ENCODE measurements around the gene TIMD4. TPM values are rescaled to one million over a fixed set of nuclear protein-coding genes. Genes with fewer than 3 reads are reported as not detected.

The TIMD4 gene
- total RNA-seq, 6 experiments from 2014 or later = not detected

DNA sequence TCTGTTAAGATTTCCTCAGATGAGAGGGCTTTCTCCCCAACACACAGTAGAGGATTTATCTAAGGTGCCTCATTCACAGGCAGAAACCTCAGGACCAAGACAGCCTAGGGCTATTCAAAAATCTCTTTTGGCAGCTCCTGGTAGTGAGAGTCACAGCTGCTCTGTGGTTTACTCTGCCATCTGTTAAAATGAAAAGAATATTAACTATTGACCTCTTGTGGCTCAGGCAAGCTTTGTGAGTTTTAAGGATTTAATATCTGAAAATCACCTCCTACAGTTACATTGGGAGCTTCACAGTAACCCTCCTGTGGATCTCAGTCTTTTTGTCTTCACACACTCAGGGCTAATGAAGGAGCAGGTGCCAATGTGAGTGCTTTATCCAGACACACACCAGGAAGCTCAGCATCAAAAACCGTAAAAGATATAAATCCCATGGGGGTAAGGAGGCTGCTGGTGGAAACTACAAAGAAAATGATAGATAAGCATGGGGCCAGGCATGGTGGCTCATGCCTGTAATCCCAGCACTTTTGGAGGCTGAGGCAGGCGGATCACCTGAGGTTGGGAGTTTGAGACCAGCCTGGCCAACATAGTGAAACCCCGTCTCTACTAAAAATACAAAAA, 83.3 kb downstream of the TIMD4 start:
- H3K27me3 Mint-ChIP-seq (ENCODE audit: insufficient read depth) = no peaks in the 10 kb centered on the region
- DNase-seq = no peak
- no peaks in the 10 kb centered on the region for H3K4me1 Mint-ChIP-seq (ENCODE audit: low read depth)
- TF ChIP-seq, protein P1, sequence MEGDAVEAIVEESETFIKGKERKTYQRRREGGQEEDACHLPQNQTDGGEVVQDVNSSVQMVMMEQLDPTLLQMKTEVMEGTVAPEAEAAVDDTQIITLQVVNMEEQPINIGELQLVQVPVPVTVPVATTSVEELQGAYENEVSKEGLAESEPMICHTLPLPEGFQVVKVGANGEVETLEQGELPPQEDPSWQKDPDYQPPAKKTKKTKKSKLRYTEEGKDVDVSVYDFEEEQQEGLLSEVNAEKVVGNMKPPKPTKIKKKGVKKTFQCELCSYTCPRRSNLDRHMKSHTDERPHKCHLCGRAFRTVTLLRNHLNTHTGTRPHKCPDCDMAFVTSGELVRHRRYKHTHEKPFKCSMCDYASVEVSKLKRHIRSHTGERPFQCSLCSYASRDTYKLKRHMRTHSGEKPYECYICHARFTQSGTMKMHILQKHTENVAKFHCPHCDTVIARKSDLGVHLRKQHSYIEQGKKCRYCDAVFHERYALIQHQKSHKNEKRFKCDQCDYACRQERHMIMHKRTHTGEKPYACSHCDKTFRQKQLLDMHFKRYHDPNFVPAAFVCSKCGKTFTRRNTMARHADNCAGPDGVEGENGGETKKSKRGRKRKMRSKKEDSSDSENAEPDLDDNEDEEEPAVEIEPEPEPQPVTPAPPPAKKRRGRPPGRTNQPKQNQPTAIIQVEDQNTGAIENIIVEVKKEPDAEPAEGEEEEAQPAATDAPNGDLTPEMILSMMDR (IDR thresholded peaks at IDR 0.05) = no peak
- no peak overlapping the region for H3K4me3 Mint-ChIP-seq
- no peaks in the 10 kb centered on the region for H3K36me3 Mint-ChIP-seq (ENCODE audit: low read depth)
- peaks cover 37% of the 10 kb centered on the region for H3K9me3 Mint-ChIP-seq
- H3K27ac Mint-ChIP-seq = no peak overlapping the region

DNA sequence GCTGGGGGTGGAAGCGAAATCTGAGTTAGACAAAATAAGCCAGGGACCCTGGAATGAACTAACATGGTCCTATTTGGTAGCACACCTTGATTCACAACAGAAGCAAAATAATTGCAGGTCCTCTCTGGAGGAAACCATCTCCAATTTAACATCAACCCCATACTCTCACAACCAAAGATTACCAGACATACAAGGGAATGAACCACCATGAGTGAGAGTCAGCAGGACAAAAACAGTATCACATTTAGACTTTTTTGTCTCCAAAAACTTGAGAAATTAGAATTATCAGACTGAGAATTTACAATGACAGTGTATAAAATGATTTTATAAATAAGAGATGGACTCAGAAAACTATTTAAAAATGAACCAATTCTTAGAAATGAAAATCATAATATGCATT, 91.8 kb downstream of the TIMD4 start:
- TF ChIP-seq, protein P1 (IDR thresholded peaks at IDR 0.05) = no peak
- no peak overlapping the region for H3K4me3 Mint-ChIP-seq
- peaks cover 26% of the 10 kb centered on the region for H3K9me3 Mint-ChIP-seq
- no peak overlapping the region for H3K27ac Mint-ChIP-seq
- no peaks in the 10 kb centered on the region; the same call in 1 of the 2 replicates for H3K27me3 Mint-ChIP-seq (ENCODE audit: insufficient read depth)
- H3K36me3 Mint-ChIP-seq (ENCODE audit: low read depth) = no peaks in the 10 kb centered on the region
- no peak for DNase-seq
- H3K4me1 Mint-ChIP-seq (ENCODE audit: low read depth) = no peaks in the 10 kb centered on the region

DNA sequence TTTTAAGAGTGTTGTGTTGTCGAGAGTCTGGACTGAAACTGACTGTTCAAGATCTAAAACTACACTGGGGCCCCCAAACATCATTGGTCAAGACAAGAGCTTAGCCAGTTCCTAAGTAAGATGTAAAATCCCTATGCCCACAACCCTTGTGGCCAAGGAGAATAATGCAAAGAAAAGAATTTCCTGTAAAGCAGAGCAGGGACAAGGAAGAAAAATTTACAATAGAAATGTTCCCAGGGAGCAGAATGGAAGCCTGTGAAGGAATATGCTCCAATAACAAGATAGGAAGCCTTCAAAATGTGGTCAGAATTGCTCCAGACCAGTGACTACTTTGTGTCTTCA, 92.6 kb downstream of the TIMD4 start:
- H3K36me3 Mint-ChIP-seq (ENCODE audit: low read depth) = no peaks in the 10 kb centered on the region
- H3K9me3 Mint-ChIP-seq = peaks cover 26% of the 10 kb centered on the region
- H3K4me3 Mint-ChIP-seq = no peak overlapping the region
- H3K27me3 Mint-ChIP-seq (ENCODE audit: insufficient read depth) = no peaks in the 10 kb centered on the region; the same call in 1 of the 2 replicates
- TF ChIP-seq, protein P1 (IDR thresholded peaks at IDR 0.05) = no peak
- no peaks in the 10 kb centered on the region for H3K4me1 Mint-ChIP-seq (ENCODE audit: low read depth)
- no peak overlapping the region for H3K27ac Mint-ChIP-seq
- DNase-seq = no peak

Other genes starting within 250 kb of the TIMD4 start
- not detected for gene PPP1R2B, start 112.9 kb downstream of the TIMD4 start, total RNA-seq (2021; fragmentation: NEBNext Ultra II Directional; extraction: Animal tissue kit (Norgen Biotek cat#: 25700))
- gene HAVCR1, start 95.9 kb upstream of the TIMD4 start, total RNA-seq (2021; fragmentation: NEBNext Ultra II Directional; extraction: Animal tissue kit (Norgen Biotek cat#: 25700)) = not detected
- gene HAVCR2, start 145.8 kb upstream of the TIMD4 start, total RNA-seq (2021; fragmentation: NEBNext Ultra II Directional; extraction: Animal tissue kit (Norgen Biotek cat#: 25700)) = under 1 TPM in 1 of 6 experiments, not detected in 5; 0.07 TPM
- gene MED7, start 179.6 kb upstream of the TIMD4 start, total RNA-seq (2021; fragmentation: NEBNext Ultra II Directional; extraction: Animal tissue kit (Norgen Biotek cat#: 25700)) = 10 to 100 TPM in 5 of 6 experiments, 1 to 10 TPM in 1; 9.3 to 11.0 (median 10.7) TPM
- not detected for gene GARIN3, start 203.0 kb upstream of the TIMD4 start, total RNA-seq (2021; fragmentation: NEBNext Ultra II Directional; extraction: Animal tissue kit (Norgen Biotek cat#: 25700))
- gene ITK, start 217.6 kb upstream of the TIMD4 start, total RNA-seq (2021; fragmentation: NEBNext Ultra II Directional; extraction: Animal tissue kit (Norgen Biotek cat#: 25700)) = not detected